GM12891 (cell line): ENCODE data around the gene CLEC2B.

Experiments used
- PAX5 ChIP-seq: IDR thresholded peaks from 2 replicates; pipeline ENCODE4 v1.6.1; 2011; ENCODE audit warnings: low read length, moderate library complexity, mild to moderate bottlenecking; ENCODE audit not compliant: insufficient read depth, severe bottlenecking
- POLR2A ChIP-seq: IDR thresholded peaks from 2 replicates; pipeline ENCODE4 v1.6.1; 2011; ENCODE audit warnings: low read depth, low read length, control low read depth
- POLR2AphosphoS5 ChIP-seq: IDR thresholded peaks from 2 replicates; pipeline ENCODE4 v1.6.1; 2011; ENCODE audit warnings: low read depth, low read length, control low read depth
- SPI1 ChIP-seq: IDR thresholded peaks from 2 replicates; pipeline ENCODE4 v1.6.1; 2011; ENCODE audit warnings: low read depth, low read length, control low read depth
- TAF1 ChIP-seq: IDR thresholded peaks from 2 replicates; pipeline ENCODE4 v1.6.1; 2011; ENCODE audit warnings: low read depth, low read length, control low read depth

DNA sequence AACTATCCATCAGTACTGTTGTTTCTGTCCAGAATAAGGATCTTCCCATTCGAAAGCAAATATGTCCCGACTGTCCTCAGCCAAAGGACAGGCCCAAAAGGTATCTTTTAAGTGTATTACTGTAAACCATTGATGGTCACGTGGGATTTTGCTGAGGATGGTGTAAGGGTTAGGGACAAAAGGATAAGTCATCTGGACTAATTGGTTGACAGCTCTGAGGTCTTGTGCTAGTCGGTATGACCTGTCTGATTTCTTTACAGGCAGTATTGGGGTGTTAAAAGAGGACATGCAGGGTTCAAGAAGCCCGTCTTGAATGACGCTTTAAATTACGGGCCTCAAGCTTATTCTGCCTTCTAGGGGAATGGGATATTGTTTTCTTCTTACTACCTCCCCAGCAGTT lies 38.6 kb upstream of the CLEC2B start:
- TF ChIP-seq SPI1 = no peak
- TF ChIP-seq POLR2AphosphoS5 = no peak
- no peak for TF ChIP-seq TAF1
- no peak for TF ChIP-seq POLR2A
- no peak for TF ChIP-seq PAX5
